MG63 (cell line): ENCODE data around the gene UGT2B28. TPM values are rescaled to one million over a fixed set of nuclear protein-coding genes. Genes with fewer than 3 reads are reported as not detected.
"Not testable (repeated sequence)": the region's sequence is repeated elsewhere in the genome, so short reads cannot be mapped to it uniquely, and the experiment has no call there.

Experiments
- DNase-seq: peaks from one replicate; pipeline ENCODE4 v3.0.0-alpha.2; 2020
- H3K27me3 ChIP-seq: fragments of 250-450 bp; sonication (Bioruptor Pico); 2 replicates; pipeline ENCODE4 v1.5.1; 2020; ENCODE audit warnings: mild to moderate bottlenecking, moderate library complexity
- H3K36me3 ChIP-seq: fragments of 250-450 bp; sonication (Bioruptor Pico); 2 replicates; pipeline ENCODE4 v1.5.1; 2020; ENCODE audit warnings: mild to moderate bottlenecking, moderate library complexity
- H3K4me3 ChIP-seq: fragments of 250-450 bp; sonication (Bioruptor Pico); 2 replicates; pipeline ENCODE4 v1.5.1; 2020; ENCODE audit warnings: mild to moderate bottlenecking, moderate library complexity
- H3K9me3 ChIP-seq: fragments of 250-450 bp; sonication (Bioruptor Pico); 2 replicates; pipeline ENCODE4 v1.5.1; 2020; ENCODE audit warnings: mild to moderate bottlenecking, moderate library complexity
- total RNA-seq: library from RNA; depleted of rRNA; stranded (reverse); fragments of >200 nt; shearing (Covaris generic); gene quantifications from 2 replicates; pipeline ENCODE4 v1.2.3, GENCODE V29; 2014; ENCODE audit warnings: low replicate concordance; rRNA removed

The UGT2B28 gene
- not detected in 2 replicates for total RNA-seq

DNA sequence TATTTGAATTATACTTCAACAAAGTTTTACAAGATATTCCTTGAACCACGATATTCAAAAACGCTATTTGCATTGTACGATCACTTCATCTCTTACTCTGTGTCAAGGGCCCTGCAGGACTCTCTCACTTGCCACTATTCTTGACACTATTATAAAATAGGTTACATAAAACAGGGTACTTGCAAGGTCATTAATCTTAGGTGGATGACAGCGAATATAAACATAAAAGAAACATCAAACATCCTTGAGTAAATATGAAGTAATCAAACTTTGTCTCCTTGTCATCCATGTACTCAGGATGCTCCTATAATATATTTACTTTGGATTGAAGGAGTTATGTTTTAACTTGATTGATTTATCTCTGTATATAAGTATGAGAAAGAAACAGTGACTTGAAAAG is at the start of gene UGT2B28:
Gene UGT2B28 (plus strand): TSS at position 395 of the 400 bp plus-strand sequence. CDS start 26 bp downstream, outside the sequence.
- not testable (repeated sequence) for H3K27me3 ChIP-seq, H3K36me3 ChIP-seq, DNase-seq, H3K9me3 ChIP-seq, H3K4me3 ChIP-seq

DNA sequence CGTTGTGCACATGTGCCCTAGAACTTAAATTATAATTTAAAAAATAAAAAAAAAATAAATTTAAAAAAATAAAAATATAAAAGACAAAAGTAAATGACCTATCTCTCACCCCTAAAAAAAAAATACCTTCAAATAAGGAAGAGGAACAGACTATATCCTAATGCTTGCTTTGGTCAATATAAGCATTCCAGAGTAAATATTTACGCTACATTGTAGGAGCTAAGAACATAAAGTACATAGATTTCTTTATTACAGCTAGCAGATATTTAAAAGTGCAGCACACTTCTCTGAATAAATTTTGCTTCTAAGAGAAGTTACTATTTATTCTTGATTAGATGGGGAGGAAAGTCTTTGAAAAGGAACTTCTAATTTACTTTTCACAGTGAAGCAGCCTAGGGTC is 41.2 kb upstream of the UGT2B28 start:
- DNase-seq, result no peak
- no peak overlapping the region for H3K4me3 ChIP-seq
- H3K9me3 ChIP-seq, result no peaks in the 10 kb centered on the region
- no peaks in the 10 kb centered on the region for H3K27me3 ChIP-seq
- no peaks in the 10 kb centered on the region for H3K36me3 ChIP-seq

DNA sequence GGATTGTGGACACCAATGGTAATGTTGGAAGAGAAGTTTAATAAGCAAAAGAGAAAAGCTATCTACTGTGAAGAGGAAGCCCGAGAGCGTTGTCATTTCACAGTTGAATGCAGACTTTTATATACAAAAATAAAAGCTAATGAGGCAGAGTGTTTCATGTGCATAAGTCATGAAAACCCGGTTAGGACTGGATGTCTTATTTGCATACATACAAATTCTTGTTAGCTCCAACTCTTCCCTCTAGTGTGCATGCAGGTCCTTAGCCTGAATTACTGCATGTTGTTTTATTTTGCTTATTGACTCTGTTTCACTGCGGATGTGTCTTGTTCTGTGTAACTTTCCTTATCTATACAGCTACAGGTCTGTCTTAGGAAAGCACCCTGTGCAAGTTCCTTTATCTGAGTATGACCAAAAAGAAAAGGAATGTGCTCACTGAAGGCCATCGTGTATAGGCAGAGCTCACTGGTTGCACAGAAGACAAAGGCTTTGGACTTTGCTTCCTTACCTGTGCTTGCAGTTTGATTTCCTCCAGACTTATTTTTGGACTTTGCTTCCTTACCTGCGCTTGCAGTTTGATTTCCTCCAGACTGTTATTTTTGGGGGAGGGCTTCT is 40.6 kb upstream of the UGT2B28 start:
- H3K36me3 ChIP-seq, result no peaks in the 10 kb centered on the region
- no peaks in the 10 kb centered on the region for H3K9me3 ChIP-seq
- H3K27me3 ChIP-seq, result no peaks in the 10 kb centered on the region
- DNase-seq, result no peak
- H3K4me3 ChIP-seq, result no peak overlapping the region

DNA sequence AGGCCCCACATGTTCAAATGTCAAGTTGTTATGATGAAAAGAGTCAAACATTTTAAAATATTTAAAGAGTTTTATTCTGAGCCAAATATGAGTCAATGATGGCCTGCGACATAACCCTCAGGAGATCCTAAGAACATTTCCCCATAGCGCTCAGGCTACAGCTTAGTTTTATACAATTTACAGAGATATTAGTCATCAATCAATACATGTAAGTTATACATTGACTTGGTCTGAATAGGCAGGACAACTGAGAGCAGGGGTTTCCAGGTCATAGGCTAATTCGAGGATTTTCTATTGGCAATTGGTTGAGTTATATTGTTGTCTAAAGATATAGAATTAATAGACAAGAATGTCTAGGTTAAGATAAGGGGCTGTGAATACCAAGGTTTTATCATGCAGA is 39.5 kb upstream of the UGT2B28 start:
- not testable (repeated sequence) for H3K36me3 ChIP-seq, H3K4me3 ChIP-seq, H3K27me3 ChIP-seq, DNase-seq, H3K9me3 ChIP-seq

DNA sequence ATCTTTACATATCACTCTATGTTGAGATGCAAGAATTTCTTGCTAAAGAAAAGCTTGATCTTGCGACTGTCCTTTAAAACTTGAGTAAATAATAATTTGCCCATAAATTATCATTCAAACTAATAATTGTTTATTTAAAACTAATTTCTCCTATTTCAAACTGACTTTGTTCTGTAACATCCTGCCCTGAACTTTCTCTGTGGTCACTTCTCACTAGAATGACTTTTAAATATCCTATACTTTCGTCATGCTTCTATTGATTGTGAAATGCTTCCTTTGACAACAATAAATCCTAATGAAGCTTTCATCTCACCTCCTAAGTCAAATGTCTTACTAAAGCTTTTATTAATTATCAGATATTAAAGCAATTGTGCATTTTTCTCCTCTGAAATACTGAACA is 38.5 kb upstream of the UGT2B28 start:
- H3K36me3 ChIP-seq, DNase-seq, H3K27me3 ChIP-seq, H3K4me3 ChIP-seq, H3K9me3 ChIP-seq: not testable (repeated sequence)

DNA sequence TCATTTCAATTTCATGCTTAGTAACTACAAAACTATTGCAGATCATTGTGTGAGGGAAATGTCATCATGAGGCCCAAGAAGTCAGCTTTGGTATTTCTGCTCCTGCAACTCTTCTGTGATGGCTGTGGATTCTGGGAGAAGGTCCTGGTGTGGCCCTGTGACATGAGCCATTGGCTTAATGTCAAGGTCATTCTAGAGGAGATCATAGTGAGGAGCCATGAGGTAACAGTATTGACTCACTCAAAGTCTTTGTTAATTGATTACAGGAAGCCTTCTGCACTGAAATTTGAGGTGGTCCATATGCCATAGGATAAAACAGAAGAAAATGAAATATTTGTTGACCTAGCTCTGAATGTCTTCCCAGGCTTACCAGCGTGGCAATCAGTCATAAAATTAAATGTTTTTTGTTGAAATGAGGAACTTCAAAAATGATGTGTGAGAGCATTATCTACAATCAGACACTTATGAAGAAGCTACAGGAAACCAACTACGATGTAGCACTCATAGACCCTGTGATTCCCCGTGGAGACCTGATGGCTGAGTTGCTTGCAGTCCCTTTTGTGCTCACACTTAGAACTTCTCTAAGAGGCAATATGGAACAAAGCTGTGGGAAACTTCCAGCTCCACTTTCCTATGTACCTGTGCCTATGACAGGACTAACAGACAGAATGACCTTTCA is 37.6 kb upstream of the UGT2B28 start:
- DNase-seq, H3K4me3 ChIP-seq: not testable (repeated sequence)

DNA sequence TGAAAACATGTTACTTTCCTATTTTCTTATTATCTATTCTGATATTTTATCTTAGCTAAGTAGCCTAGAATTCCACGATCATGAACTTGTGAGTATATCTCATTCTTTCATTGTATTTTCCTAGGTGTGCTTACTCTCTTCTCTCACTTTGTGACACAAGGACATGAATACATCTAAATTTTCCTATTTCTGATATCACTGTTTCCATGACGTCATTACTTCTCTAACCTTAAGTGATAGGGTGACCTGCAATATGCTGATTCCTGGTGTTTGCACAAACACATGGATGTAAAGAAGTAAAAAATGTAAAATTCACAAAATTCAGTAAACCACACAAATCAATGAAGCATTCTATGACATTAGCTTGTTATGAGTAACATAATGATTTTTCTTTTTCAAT is 29.4 kb upstream of the UGT2B28 start:
- H3K9me3 ChIP-seq, H3K36me3 ChIP-seq, DNase-seq, H3K4me3 ChIP-seq, H3K27me3 ChIP-seq: not testable (repeated sequence)

More for the DNA sequence above, 37.6 kb upstream of the UGT2B28 start:
- H3K9me3 ChIP-seq, H3K36me3 ChIP-seq, H3K27me3 ChIP-seq: not testable (repeated sequence)

DNA sequence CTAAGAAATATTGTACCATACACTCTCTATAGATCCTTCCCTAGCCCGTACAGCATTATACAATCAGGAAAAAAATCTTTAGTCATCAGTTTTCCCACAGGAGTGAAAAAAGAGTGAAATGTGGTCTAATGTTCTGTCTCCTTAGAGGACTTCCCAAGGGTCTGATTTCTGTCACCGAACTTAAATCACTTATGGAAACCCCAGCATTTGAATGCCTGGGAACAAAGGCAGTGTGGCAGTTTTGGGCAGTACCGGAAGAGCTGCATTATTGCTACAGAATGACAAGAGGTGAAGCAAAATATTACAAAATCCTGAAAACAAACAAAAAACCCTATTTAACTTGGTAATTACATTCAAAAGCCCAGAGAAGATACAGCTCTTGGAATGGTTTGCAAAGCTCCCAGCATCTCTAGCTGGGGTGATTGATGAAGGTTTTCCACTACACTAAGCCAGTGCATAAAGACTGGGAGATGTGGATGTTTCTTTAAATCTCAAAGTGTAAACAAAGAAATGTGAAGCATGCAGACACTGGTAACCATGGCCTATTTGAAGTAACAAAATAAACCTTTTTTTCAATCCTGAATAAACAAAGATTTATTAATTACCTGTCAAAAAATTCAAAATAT is 27.0 kb upstream of the UGT2B28 start:
- not testable (repeated sequence) for H3K27me3 ChIP-seq, H3K4me3 ChIP-seq, H3K36me3 ChIP-seq, H3K9me3 ChIP-seq, DNase-seq

DNA sequence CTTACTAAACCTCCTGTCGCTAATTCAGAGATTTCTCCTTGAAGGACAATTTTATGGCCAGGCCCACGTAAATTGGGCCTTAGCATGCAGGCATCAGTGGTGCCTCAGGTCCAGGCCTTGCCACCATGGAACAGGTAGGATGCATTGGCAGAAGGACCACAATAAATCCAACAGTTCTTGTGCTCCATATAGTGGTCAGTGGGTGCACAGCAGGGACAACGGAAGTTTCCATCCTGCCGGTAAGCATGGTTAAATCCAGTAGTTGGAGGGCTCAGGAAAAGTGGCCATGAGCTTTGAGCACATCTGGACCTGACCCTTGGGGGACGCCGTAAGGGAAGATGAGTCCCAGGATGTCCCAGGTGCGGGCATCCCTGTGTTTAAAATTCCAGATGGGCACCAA is 11.7 kb upstream of the UGT2B28 start:
- DNase-seq, H3K4me3 ChIP-seq, H3K9me3 ChIP-seq, H3K36me3 ChIP-seq, H3K27me3 ChIP-seq: not testable (repeated sequence)

DNA sequence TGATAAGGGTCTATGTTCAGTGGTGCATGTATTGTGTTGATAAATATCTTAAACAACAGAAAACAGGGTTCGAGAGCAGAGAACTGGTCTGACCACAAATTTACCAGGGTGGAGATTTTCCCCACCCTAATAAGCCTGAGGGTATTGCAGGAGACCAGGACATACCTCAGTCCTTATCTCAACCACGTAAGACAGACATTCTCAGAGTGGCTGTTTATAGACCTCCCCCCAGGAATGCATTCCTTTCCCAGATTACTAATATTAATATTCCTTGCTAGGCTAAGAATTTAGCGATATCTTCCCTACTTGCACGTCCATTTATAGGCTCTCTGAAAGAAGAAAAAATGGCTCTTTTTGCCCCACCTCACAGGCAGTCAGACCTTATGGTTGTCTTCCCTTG is 16.1 kb downstream of the UGT2B28 start:
- not testable (repeated sequence) for H3K27me3 ChIP-seq, DNase-seq, H3K36me3 ChIP-seq, H3K9me3 ChIP-seq, H3K4me3 ChIP-seq

DNA sequence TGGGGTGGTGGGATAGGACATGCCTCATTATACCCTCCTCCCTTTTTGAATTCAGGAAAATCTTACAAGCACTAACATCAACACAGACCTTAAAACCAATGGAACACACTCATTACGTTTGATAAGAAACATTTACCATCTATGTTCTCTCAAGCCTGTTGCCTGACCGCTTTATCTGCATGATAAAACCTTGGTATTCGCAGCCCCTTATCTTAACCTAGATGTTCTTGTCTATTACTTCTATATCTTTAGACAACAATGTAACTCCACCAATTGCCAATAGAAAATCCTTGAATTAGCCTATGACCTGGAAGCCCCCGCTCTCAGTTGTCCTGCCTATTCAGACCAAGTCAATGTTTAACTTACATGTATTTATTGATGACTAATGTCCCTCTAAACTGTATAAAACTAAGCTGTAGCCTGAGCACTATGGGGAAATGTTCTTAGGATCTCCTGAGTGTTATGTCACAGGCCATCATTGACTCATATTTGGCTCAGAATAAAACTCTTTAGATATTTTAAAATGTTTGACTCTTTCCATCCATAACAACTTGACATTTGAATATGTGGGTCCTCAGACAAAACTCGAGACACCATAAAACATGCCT is 28.3 kb downstream of the UGT2B28 start:
- H3K27me3 ChIP-seq, DNase-seq, H3K4me3 ChIP-seq, H3K9me3 ChIP-seq, H3K36me3 ChIP-seq: not testable (repeated sequence)

DNA sequence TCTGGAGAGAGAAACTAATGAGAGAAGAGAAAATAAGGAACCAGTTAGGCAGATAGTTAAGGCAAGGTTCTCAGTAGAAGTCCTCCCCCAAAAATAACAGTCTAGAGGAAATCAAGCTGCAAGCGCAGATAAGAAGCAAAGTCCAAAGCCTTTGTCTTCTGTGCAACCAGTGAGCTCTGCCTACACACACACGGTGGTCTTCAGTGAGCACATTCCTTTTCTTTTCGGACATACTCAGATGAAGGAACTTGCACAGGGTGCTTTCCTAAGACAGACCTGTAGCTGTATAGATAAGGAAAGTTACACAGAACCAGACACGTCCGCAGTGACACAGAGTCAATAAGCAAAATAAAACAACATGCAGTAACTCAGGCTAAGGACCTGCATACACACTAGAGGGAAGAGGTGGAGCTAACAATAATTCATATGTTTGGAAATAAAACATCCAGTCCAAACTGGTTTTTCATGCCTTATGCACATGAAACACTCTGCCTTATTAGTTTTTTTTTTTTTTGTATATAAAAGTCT is 29.3 kb downstream of the UGT2B28 start:
- not testable (repeated sequence) for H3K9me3 ChIP-seq, H3K4me3 ChIP-seq, DNase-seq, H3K36me3 ChIP-seq, H3K27me3 ChIP-seq

DNA sequence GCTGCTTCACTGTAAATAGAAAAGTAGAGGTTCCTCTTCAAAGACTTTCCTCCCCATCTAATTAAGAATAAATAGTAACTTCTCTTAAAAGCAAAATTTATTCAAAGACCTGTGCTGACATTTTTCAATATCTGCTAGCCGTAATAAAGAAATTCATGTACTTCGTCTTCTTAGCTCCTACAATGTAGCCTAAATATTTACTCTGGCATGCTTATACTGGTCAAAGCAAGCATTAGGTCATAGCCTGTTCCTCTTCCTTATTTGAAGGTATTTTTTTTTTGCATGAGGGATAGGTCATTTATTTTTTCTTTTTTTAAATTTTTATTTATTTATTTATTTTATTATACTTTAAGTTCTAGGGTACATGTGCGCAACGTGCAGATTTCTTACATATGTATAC is 30.0 kb downstream of the UGT2B28 start:
- not testable (repeated sequence) for H3K27me3 ChIP-seq, H3K4me3 ChIP-seq, H3K36me3 ChIP-seq, H3K9me3 ChIP-seq, DNase-seq

DNA sequence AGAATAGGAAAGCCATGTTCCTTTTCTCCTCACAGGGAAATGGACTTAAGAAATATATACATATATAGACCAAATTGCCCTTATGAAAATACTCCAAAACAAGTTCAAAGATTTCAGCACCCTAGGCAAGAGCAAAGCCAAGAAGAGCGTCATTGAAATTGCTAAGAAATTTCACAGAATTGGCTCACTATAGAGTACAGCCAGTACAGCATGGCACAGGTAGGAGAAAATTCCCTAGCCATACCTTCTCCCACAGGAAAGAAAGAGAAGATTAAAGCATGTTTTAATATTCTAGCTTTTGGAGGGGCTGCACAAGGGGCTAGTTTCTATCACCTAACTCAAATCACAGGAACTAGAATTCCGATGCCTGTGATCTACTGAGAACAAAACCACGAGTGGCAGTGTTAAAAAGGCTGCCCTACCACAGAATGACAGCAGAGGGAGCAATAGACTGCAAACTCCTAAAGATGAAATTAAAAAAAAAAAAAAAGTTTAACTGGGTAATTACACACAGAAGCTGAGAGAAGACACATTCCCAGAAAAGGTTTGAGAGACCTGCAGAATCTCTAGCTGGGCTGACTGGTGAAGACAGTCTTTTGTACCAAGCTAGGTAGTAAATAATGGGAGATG is 37.5 kb downstream of the UGT2B28 start:
- not testable (repeated sequence) for H3K36me3 ChIP-seq, DNase-seq, H3K27me3 ChIP-seq, H3K4me3 ChIP-seq, H3K9me3 ChIP-seq

DNA sequence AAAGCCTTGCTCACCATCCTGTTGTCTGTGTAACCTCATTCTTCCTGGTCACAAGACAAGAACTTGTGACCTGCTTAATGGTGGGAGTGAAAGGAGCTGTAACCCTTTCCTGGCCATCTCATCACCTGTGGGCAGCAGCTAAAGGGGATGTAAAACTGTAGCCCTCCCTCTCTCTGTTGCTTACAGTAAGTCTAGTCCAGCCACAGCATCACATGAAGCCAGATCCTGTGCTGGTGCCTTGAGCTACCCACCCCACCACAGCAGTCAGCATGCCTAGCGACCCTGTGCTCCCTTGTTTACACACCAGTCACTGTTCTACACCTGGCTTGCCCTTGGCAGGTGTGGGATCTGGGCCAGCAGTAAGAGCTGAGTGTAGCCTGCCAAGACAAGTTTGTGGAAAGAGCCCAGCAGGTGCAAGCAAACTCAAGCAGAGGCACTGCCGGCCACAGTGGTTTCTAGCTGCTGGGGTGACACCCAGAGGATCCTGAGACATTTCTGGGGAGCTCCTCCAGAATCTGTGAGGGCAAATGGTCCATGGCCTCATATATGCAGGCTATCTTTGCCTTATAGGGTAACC is 41.0 kb downstream of the UGT2B28 start:
- no peaks in the 10 kb centered on the region for H3K36me3 ChIP-seq
- DNase-seq, result no peak
- H3K27me3 ChIP-seq, result no peaks in the 10 kb centered on the region
- no peak overlapping the region for H3K4me3 ChIP-seq
- H3K9me3 ChIP-seq, result no peaks in the 10 kb centered on the region

DNA sequence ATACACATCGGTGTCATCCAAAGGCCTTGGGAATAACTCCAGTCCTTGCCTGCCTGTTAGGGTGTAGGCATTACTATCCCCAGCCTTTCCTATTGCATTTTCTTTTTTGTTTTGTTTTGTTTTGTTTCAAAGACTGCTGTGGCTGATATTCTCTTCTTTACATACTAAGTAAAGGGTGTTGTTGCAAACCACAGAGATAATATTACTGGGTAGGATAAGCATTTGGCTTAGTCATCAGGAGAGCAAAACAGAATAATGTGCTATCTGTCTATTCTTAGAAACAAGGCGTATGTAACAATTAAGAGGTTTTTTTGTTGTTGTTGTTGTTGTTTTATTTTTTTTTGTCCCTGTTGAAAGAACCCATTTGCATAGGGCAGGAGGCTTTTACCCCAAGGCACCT is 41.8 kb downstream of the UGT2B28 start:
- DNase-seq, result no peak
- Histone ChIP-seq H3K36me3 (no peaks in the 10 kb centered on the region), H3K4me3 (no peak overlapping the region), H3K9me3 (no peaks in the 10 kb centered on the region), H3K27me3 (no peaks in the 10 kb centered on the region)

DNA sequence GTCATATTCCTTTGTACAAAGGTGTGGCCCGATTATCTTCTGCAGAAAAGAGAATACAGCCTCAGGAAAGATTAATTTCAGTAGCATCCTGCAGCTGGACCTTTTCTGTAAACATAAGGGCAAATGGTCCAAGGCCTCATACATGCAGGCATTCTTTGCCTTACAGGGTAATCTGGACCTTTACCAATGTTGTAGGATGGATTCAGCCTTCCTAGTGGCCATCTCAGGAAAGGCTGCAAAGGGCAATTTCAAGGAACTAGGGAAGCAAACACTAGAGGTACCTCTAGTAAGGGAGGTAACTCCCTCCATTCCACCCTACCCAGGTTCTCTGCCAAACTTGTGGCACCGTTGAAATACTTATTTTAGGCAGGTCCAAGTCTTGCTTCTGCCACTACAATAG is 43.0 kb downstream of the UGT2B28 start:
- no peaks in the 10 kb centered on the region for H3K36me3 ChIP-seq
- H3K9me3 ChIP-seq, result no peaks in the 10 kb centered on the region
- DNase-seq, result no peak
- no peaks in the 10 kb centered on the region for H3K27me3 ChIP-seq
- H3K4me3 ChIP-seq, result no peak overlapping the region
